NCI-H1092 (cell line): Measurements from ENCODE around the gene QPRT.
"Not testable (repeated sequence)": the region's sequence is repeated elsewhere in the genome, so short reads cannot be mapped to it uniquely, and the experiment has no call there.

Experiments used
- DNase-seq: peaks from one replicate; lab custom pipeline; 2025; lab: John Stamatoyannopoulos, UW

QPRT gene

GRCh38 chr16:29694384-29695195 lies 15.6 kb downstream of the QPRT start:
- DNase-seq, result no peak

GRCh38 chr16:29695675-29696074 lies 16.7 kb downstream of the QPRT start:
- DNase-seq, result not testable (repeated sequence)

- no peak for DNase-seq
Measured at GRCh38 chr16:29696881-29697331, 17.9 kb downstream of the QPRT start.

GRCh38 chr16:29697391-29697790 lies 18.4 kb downstream of the QPRT start:
- no peak for DNase-seq

- DNase-seq, result no peak
Measured at GRCh38 chr16:29698042-29698441, 19.1 kb downstream of the QPRT start.

- no peak for DNase-seq
Measured at GRCh38 chr16:29698484-29699323, 19.7 kb downstream of the QPRT start.

GRCh38 chr16:29699324-29700219 lies 20.6 kb downstream of the QPRT start:
- no peak for DNase-seq

GRCh38 chr16:29700253-29700987 lies 21.4 kb downstream of the QPRT start:
- peak; percentile 53 for DNase-seq

- DNase-seq, result no peak
Measured at GRCh38 chr16:29701214-29701555, 22.2 kb downstream of the QPRT start.

- no peak for DNase-seq
Measured at GRCh38 chr16:29702269-29702668, 23.3 kb downstream of the QPRT start.

- DNase-seq, result no peak
Measured at GRCh38 chr16:29705030-29705429, 26.1 kb downstream of the QPRT start.

- not testable (repeated sequence) for DNase-seq
Measured at GRCh38 chr16:29707160-29707559, 28.2 kb downstream of the QPRT start.

GRCh38 chr16:29708917-29709600 lies 30.1 kb downstream of the QPRT start:
- DNase-seq, result no peak

- DNase-seq, result not testable (repeated sequence)
Measured at GRCh38 chr16:29709657-29710056, 30.7 kb downstream of the QPRT start.

- DNase-seq, result no peak
Measured at GRCh38 chr16:29710227-29711219, 31.5 kb downstream of the QPRT start.

- no peak for DNase-seq
Measured at GRCh38 chr16:29712809-29713208, 33.8 kb downstream of the QPRT start.

GRCh38 chr16:29714396-29714795 lies 35.4 kb downstream of the QPRT start:
- no peak for DNase-seq

- DNase-seq, result no peak
Measured at GRCh38 chr16:29714972-29715371, 36.0 kb downstream of the QPRT start.

GRCh38 chr16:29717113-29717512 lies 38.1 kb downstream of the QPRT start:
- no peak for DNase-seq

- DNase-seq, result no peak
Measured at GRCh38 chr16:29719063-29719462, 40.1 kb downstream of the QPRT start.
